SJCRH30 (cell line): ENCODE measurements around the gene RBMS3. TPM values are rescaled to one million over a fixed set of nuclear protein-coding genes. Genes with fewer than 3 reads are reported as not detected.
"Not testable (repeated sequence)": the region's sequence is repeated elsewhere in the genome, so short reads cannot be mapped to it uniquely, and the experiment has no call there.

Source experiments
- DNase-seq, 2 experiments: peaks; one replicate each; pipeline ENCODE4 v3.0.0-alpha.2; 2015 to 2020
- H3K27ac ChIP-seq: fragments of 250-450 bp; sonication (Bioruptor Pico); 2 replicates; pipeline ENCODE4 v1.5.1; 2020; ENCODE audit warnings: mild to moderate bottlenecking, moderate library complexity
- H3K27me3 ChIP-seq: fragments of 250-450 bp; sonication (Bioruptor Pico); 2 replicates; pipeline ENCODE4 v1.5.1; 2020; ENCODE audit warnings: mild to moderate bottlenecking, moderate library complexity
- H3K36me3 ChIP-seq: fragments of 250-450 bp; sonication (Bioruptor Pico); 2 replicates; pipeline ENCODE4 v1.5.1; 2020; ENCODE audit warnings: mild to moderate bottlenecking, moderate library complexity
- H3K4me1 ChIP-seq: fragments of 250-450 bp; sonication (Bioruptor Pico); 2 replicates; pipeline ENCODE4 v1.5.1; 2020; ENCODE audit warnings: mild to moderate bottlenecking, moderate library complexity
- H3K4me3 ChIP-seq: fragments of 250-450 bp; sonication (Bioruptor Pico); 2 replicates; pipeline ENCODE4 v1.5.1; 2020; ENCODE audit warnings: mild to moderate bottlenecking, moderate library complexity
- H3K9me3 ChIP-seq: fragments of 250-450 bp; sonication (Bioruptor Pico); replicated peaks from 2 replicates; pipeline ENCODE4 v1.5.1; 2020; ENCODE audit warnings: mild to moderate bottlenecking, moderate library complexity
- total RNA-seq: library from RNA; depleted of rRNA; stranded (reverse); fragments of >200 nt; shearing (Covaris generic); gene quantifications from 2 replicates; pipeline ENCODE4 v1.2.3, GENCODE V29; 2014

RBMS3 gene
- total RNA-seq, 1 experiment from 2014 or later: 9.5 TPM

DNA sequence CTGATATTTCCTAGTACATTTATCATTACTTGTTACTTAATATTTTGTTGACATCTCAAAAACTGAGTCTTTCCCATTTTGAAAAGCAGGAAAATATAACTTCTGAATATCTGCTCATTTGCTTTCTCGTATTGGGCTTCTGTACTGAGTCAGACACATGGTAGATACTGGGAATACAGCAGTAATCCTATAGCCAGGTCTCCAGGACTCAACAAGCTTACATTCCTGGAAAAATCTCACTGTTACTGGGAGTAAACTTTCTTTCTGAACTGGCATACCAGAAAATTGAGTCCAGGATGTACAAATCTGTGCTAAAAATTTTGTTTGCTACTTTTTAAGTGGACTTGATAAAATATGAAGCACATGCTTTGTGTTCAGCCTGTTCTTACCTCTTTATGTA is 240.4 kb downstream of the RBMS3 start:
- Histone ChIP-seq H3K36me3 (no peaks in the 10 kb centered on the region), H3K9me3 (no peaks in the 10 kb centered on the region), H3K27me3 (no peaks in the 10 kb centered on the region), H3K4me1 (no peaks in the 10 kb centered on the region), H3K4me3 (no peak overlapping the region), H3K27ac (no peak overlapping the region)
- no peak for DNase-seq

DNA sequence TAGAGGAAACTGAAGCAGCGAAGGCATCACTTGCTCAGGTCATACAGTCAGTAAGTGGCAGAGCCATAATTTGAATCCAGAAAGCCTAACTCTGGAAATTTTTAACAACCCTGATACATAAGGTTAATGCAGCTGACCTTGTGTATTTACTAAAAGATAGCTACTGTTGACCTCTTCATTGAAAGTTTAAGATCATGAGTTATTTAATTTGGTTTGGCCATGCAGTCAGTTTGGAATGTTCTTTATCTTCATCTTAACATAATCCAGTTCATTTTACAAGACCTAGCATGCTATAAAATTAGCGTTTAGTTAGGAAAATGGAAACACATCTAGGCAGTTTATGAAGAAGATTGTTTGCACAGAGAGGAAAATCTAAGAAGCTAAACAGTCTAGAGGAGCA is 240.9 kb downstream of the RBMS3 start:
- no peak for DNase-seq
- no peaks in the 10 kb centered on the region for H3K36me3 ChIP-seq

DNA sequence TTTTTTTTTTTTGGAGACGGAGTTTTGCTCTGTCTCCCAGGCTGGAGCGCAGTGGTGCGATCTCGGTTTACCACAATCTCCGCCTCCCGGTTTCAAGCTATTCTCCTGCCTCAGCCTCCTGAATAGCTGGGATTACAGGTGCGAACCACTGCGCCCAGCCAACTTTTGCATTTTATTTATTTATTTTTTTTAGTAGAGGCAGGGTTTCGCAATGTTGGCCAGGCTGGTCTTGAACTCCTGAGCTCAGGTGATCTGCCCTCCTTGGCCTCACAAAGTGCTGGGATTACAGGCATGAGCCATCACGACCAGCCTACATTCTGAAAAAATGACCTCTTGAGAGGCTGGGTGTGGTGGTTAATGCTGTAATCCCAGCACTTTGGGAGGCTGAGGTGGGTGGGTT is 243.6 kb downstream of the RBMS3 start:
- H3K27ac ChIP-seq, H3K9me3 ChIP-seq, H3K4me3 ChIP-seq, H3K27me3 ChIP-seq, H3K4me1 ChIP-seq, H3K36me3 ChIP-seq, DNase-seq: not testable (repeated sequence)

More for the DNA sequence above, 240.9 kb downstream of the RBMS3 start:
- Histone ChIP-seq H3K4me3 (no peak overlapping the region), H3K4me1 (no peaks in the 10 kb centered on the region), H3K27me3 (no peaks in the 10 kb centered on the region), H3K9me3 (no peaks in the 10 kb centered on the region), H3K27ac (no peak overlapping the region)

DNA sequence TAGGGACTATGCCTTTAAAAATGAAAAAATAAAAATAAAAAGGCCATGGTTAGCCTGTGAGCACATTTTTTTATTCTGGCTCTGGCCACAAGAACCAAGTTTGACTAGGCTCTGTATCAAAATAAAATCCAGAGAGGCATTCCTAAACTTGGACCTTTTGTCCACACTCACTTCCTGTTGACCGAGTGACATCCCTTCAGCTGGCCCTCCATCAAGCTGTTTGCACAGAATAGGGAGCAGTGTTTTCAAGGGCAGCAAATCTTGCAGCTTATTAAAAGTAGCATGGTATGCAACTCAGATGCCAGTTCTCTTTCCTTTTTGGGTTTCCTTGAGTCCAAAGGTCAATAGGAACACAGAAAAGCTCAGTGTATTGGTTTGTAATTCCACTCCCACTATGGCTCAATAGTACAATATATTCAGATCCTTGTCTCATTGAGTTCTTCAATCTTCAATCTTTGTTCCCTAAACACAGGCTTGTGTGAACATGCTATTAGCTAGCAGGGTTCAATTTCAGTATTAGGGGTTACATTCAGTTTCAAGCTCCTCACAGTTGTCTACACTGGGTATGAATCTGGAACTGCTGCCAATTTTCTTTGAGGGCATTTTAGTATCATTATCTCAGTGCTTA is 244.5 kb downstream of the RBMS3 start:
- H3K4me3 ChIP-seq: no peak overlapping the region
- H3K4me1 ChIP-seq: no peaks in the 10 kb centered on the region
- H3K27me3 ChIP-seq: no peaks in the 10 kb centered on the region
- no peaks in the 10 kb centered on the region for H3K36me3 ChIP-seq
- H3K9me3 ChIP-seq: no peaks in the 10 kb centered on the region
- DNase-seq: no peak
- no peak overlapping the region for H3K27ac ChIP-seq

DNA sequence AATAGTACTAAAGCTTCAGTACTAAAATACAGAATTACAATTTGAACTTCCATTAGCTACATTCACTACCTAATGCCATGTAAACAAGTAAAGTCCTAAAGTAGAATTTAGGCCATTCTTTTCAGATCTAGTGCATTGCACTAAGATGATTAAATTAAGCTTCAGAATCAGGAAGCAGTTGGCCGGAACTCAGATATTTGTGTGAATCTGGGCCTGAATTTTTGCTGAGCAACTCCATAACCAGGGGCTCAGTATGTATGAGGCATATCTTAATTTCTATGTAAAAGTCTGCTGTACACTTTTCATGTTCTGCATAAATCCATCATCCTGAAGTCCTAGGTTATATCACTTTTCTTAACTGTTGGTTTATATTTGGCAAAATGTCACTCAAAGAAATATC is 246.4 kb downstream of the RBMS3 start:
- Histone ChIP-seq H3K4me1 (no peaks in the 10 kb centered on the region), H3K27ac (no peak overlapping the region), H3K9me3 (no peaks in the 10 kb centered on the region), H3K36me3 (no peaks in the 10 kb centered on the region), H3K4me3 (no peak overlapping the region), H3K27me3 (no peaks in the 10 kb centered on the region)
- DNase-seq: no peak

DNA sequence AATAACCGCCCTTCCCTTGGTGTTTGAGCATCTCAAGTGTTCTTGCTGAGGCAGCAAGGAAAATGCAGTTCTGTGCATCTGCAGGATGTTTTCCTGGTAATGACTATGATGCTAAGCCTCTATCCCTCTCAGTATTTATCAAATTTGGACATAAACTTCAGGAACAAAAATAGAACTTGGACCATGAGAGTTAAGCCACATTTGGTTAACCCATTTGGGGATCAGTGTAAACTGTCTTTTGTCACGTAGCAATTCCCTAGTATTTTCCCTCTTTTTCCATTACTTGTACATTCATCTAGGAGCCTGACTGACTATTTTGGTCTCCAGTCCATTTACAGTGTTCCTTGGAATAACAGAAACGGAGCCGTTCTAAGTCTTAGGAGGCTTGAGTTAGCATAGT is 250.8 kb downstream of the RBMS3 start:
- H3K4me1 ChIP-seq: no peaks in the 10 kb centered on the region
- no peaks in the 10 kb centered on the region for H3K9me3 ChIP-seq
- DNase-seq: no peak
- H3K4me3 ChIP-seq: no peak overlapping the region
- no peak overlapping the region for H3K27ac ChIP-seq
- no peaks in the 10 kb centered on the region for H3K36me3 ChIP-seq
- no peaks in the 10 kb centered on the region for H3K27me3 ChIP-seq

DNA sequence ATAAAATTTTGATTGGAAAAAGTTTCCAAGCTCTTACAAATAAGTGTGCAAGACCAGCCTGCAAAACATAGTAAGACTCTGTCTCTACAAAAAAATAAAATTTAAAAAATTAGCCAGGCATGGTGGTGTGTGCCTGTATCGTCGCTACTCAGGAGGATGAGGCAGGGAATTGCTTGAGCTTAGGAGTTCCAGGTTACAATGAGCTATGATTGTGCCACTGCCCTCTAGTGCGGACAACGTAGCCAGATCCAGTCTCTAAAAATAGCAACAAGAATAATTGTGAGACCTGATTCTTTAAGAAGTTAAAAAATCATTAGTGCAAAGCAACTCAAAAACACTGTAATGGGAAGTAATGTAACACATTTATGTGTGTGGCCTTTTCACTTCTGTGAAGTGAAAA is 251.6 kb downstream of the RBMS3 start:
- no peaks in the 10 kb centered on the region for H3K36me3 ChIP-seq
- H3K4me3 ChIP-seq: no peak overlapping the region
- H3K27ac ChIP-seq: no peak overlapping the region
- no peak for DNase-seq
- H3K27me3 ChIP-seq: no peaks in the 10 kb centered on the region
- no peaks in the 10 kb centered on the region for H3K9me3 ChIP-seq
- H3K4me1 ChIP-seq: no peaks in the 10 kb centered on the region

DNA sequence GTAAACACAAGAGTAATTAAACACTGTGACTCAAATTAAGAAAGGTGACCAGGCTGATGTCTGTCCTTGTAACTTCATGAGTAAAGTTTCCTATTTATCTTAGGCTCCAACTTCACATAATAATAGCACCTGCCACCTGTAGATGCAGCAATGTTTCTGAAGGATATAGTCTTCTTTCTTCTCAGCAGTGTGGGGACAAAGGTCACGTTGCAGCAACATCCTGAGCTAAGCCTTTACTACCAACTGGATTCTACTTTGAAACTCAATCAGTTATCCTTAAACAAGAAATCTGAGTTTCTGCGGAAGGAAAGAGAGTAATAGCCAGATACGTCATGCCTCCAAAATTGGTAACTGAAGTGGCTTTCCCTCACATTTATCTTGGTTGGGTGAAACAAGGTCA is 253.1 kb downstream of the RBMS3 start:
- H3K4me1 ChIP-seq: no peaks in the 10 kb centered on the region
- no peak overlapping the region for H3K27ac ChIP-seq
- DNase-seq: no peak
- H3K36me3 ChIP-seq: no peaks in the 10 kb centered on the region
- H3K9me3 ChIP-seq: no peaks in the 10 kb centered on the region
- H3K27me3 ChIP-seq: no peaks in the 10 kb centered on the region
- no peak overlapping the region for H3K4me3 ChIP-seq

DNA sequence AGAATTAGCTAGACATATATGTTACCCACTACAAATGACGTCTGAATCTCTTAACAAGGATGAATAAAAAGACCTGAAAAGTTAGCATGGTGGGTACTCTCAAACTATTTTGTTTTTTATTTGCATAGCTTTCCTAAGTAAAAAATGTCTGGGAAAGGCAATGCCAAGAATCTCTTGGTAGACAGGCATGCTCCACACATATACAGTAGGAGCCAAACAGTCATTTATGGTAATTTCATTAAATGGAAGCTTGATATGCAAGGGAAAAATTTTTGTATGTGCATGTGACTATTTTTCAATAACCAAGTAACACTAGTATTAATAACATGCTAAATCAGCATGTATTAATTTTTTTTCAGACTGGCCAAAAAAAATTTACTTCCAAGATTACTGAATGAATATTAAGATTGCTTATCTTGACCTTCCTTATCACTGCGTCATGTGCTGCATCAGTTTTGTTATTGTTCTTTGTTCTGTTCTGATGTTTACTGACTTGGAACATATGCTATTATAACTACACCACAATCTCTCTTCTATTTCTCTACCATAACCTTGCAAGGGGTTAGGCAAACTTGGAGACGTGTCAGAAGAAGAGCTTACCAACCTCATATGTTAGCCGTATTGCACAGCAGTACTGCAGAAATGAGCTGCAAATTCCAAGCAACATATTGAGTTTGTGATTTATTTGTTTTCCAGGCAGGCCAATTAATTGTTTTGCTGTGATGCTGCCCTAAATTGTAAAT is 255.3 kb downstream of the RBMS3 start:
- no peak overlapping the region for H3K27ac ChIP-seq
- H3K9me3 ChIP-seq: no peaks in the 10 kb centered on the region

DNA sequence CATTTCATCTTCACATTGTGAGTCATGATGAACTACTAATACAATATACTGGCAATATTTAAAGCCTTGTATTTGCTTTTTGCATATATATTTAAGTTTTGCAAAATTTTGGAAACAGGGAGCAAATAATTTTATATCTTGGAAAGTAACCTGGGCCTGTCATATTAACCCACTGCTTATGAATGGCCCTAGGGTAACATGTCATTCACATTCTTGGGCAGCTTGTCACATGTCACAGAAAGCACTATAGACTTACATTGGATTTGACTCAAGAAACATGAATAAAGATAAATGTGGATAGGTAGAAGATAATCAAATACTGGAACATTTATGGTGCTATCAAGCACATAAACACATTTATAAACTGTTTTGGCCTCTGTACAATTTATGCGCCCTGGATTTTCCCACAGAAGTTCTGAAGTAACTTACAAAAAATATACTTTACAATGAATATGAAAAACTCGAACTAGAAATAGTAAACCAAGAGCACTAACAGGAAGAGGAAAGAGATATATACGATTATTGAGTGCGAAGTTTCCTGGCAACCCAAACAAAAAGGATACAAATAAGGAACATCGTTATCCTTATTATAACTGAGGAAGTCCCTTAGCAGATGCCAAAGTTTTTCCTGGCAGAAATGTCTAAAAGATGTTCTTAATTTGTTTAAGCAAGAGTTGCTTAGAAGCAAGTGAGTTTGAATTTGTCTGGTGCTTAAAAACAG is 257.2 kb downstream of the RBMS3 start:
- no peaks in the 10 kb centered on the region for H3K9me3 ChIP-seq
- no peaks in the 10 kb centered on the region for H3K4me1 ChIP-seq
- no peak overlapping the region for H3K4me3 ChIP-seq
- no peaks in the 10 kb centered on the region for H3K27me3 ChIP-seq
- no peak for DNase-seq
- H3K27ac ChIP-seq: no peak overlapping the region
- no peaks in the 10 kb centered on the region for H3K36me3 ChIP-seq

More for the DNA sequence above, 255.3 kb downstream of the RBMS3 start:
- H3K4me1 ChIP-seq: no peaks in the 10 kb centered on the region
- no peaks in the 10 kb centered on the region for H3K27me3 ChIP-seq
- no peaks in the 10 kb centered on the region for H3K36me3 ChIP-seq
- no peak for DNase-seq
- H3K4me3 ChIP-seq: no peak overlapping the region

DNA sequence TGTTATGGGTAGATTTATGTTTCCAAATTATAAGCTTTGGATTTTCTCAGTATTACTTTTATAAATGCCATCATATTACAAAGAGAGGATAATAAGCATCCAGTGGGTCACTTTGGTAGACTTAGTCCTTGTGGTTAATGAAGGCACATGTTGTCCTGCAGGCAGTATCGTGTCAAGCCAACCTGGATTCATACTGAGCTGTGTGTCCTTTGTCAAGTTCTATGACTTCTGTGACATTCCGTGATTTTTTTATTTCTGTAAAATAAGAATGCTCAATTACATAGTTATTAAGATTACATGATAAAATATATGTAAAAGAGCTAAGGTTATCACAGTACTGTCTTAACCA is 257.7 kb downstream of the RBMS3 start:
- Histone ChIP-seq H3K36me3 (no peaks in the 10 kb centered on the region), H3K27me3 (no peaks in the 10 kb centered on the region), H3K9me3 (no peaks in the 10 kb centered on the region), H3K4me1 (no peaks in the 10 kb centered on the region), H3K4me3 (no peak overlapping the region), H3K27ac (no peak overlapping the region)
- DNase-seq: no peak

DNA sequence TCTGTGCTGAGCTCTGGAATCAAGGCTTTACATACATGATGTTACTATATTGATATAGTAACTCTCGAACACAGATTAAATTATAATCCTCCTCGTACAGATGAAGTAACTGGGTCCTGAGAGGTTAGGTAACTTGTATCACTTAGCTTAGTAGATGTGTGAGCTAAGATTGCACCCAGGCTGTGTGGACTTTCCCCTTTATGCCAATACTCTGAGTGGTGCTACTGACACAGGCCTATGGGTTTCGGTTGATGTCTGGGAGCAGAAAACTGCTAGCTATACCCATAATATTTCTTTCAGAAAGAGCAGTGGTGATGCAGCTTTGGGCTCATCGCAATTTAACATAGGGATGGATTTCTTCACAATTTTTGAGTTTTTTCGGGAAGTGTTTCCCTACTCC is 259.7 kb downstream of the RBMS3 start:
- Histone ChIP-seq H3K27ac (no peak overlapping the region), H3K36me3 (no peaks in the 10 kb centered on the region), H3K9me3 (no peaks in the 10 kb centered on the region), H3K27me3 (no peaks in the 10 kb centered on the region), H3K4me1 (no peaks in the 10 kb centered on the region), H3K4me3 (no peak overlapping the region)
- DNase-seq: no peak

DNA sequence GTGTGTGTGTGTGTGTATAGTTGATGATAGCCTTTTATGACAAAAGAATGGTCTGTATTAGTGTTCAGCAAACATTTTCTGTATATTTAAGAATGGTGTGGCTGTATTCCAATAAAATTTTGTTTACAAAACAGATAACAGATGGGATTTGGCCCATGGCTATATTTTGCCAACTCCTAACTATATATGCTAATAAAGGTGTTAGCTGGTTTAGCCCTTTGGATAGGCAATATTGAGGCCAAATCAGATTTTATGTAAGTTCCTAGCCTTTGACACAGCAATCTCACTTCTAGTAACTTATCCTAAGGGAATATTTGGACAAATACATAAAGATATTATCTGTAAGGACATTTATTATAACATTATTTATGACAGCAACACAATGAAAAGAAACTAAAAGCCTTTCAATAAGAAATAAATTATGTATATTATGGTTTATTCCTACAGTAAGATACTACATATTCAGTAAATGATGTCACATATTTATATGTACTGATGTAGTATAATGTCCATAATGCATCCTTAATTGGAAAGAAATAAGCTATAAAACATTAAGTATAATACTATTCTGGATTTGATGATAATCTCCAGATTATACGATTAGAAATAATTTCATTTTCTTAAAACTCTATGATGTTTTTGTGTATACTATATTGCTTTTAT is 264.0 kb downstream of the RBMS3 start:
- Histone ChIP-seq H3K27me3 (no peaks in the 10 kb centered on the region), H3K4me1 (no peaks in the 10 kb centered on the region)
- DNase-seq: no peak

DNA sequence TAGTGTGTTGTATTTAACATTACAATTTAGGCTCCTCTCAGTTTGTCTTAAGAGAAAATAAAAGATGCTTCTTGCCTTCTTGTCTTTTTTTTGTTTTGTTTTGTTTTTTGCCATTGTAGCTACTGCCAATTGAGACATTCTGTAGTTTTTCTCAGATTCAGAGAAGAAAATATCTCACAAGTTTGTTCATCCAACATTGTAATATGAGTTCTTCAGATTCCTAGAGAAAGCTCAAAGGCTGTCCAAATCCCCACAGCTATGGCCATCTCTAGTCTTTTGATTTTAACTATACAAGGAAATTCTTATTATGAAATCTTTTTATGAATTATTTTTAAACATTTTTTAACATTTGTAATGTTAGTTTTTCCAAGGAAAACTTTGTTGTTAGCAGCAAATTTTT is 264.7 kb downstream of the RBMS3 start:
- DNase-seq: no peak
- Histone ChIP-seq H3K9me3 (no peaks in the 10 kb centered on the region), H3K4me1 (no peaks in the 10 kb centered on the region), H3K27me3 (no peaks in the 10 kb centered on the region), H3K27ac (no peak overlapping the region), H3K36me3 (no peaks in the 10 kb centered on the region), H3K4me3 (no peak overlapping the region)

More for the DNA sequence above, 264.0 kb downstream of the RBMS3 start:
- Histone ChIP-seq H3K36me3 (no peaks in the 10 kb centered on the region), H3K27ac (no peak overlapping the region), H3K9me3 (no peaks in the 10 kb centered on the region), H3K4me3 (no peak overlapping the region)

DNA sequence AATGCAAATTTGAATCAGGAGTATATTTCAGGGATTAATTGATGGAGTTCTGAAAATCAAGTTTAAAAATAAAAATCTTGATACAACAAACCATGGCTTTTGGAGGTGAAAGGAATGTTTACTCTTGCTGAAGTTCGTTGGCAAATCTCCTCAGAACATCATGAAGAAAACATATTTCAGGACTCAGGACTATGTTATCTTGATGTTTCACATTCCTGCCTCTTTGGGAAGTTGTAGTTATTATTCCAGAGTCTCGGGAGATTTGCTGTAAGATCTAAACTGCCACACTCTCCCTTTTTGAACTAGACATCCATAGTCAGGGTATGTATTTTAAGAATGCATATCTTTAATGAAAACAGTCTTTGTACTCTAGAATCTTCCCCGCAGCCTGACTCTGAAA is 271.2 kb downstream of the RBMS3 start:
- Histone ChIP-seq H3K27me3 (no peaks in the 10 kb centered on the region), H3K4me1 (no peaks in the 10 kb centered on the region), H3K36me3 (no peaks in the 10 kb centered on the region), H3K9me3 (no peaks in the 10 kb centered on the region), H3K4me3 (no peak overlapping the region), H3K27ac (no peak overlapping the region)
- no peak for DNase-seq
